Immature natural killer cell (primary cell): Measurements from ENCODE around the gene DES. TPM values are rescaled to one million over a fixed set of nuclear protein-coding genes. Genes with fewer than 3 reads are reported as not detected.
"Not testable (repeated sequence)": the region's sequence is repeated elsewhere in the genome, so short reads cannot be mapped to it uniquely, and the experiment has no call there.

ENCODE experiments used
- DNase-seq, 3 donors: peaks; one replicate each; pipeline ENCODE4 v3.0.0; 2022; ENCODE audit warnings: mixed read lengths in 1 of 3
- H3K27ac Mint-ChIP-seq, 6 donors: one replicate each; pipeline ENCODE4 v1.8.0; 2020; ENCODE audit warnings: mixed read lengths in 6 of 6, mild to moderate bottlenecking in 5 of 6, inconsistent platforms in 4 of 6, moderate library complexity in 3 of 6
- H3K27me3 Mint-ChIP-seq, 3 donors: one replicate each; pipeline ENCODE4 v1.8.0; 2020 to 2021; ENCODE audit warnings: low read depth in 3 of 3, mild to moderate bottlenecking in 3 of 3, mixed read lengths in 3 of 3, moderate library complexity in 3 of 3, inconsistent platforms in 1 of 3
- H3K36me3 Mint-ChIP-seq, 3 donors: one replicate each; pipeline ENCODE4 v1.8.0; 2020; ENCODE audit warnings: mixed read lengths in 3 of 3, inconsistent platforms in 2 of 3, mild to moderate bottlenecking in 2 of 3
- H3K4me1 Mint-ChIP-seq, 2 donors: one replicate each; pipeline ENCODE4 v1.8.0; 2020; ENCODE audit warnings: inconsistent platforms in 2 of 2, mild to moderate bottlenecking in 2 of 2, mixed read lengths in 2 of 2, moderate library complexity in 1 of 2
- H3K4me3 Mint-ChIP-seq, 5 donors: one replicate each; pipeline ENCODE4 v1.8.0; 2020; ENCODE audit warnings: mild to moderate bottlenecking in 5 of 5, mixed read lengths in 5 of 5, inconsistent platforms in 3 of 5, moderate library complexity in 3 of 5
- H3K9me3 Mint-ChIP-seq, 6 donors: one replicate each; pipeline ENCODE4 v1.8.0; 2020; ENCODE audit warnings: mild to moderate bottlenecking in 6 of 6, mixed read lengths in 6 of 6, inconsistent platforms in 4 of 6, moderate library complexity in 3 of 6
- polyA plus RNA-seq, 3 donors: library from polyadenylated mRNA; unstranded; fragments of 300-500 nt; fragmentation: Illumina TruSeq; gene quantifications; one replicate each; pipeline ENCODE4 v1.2.3, GENCODE V29; 2021

The DES gene
- polyA plus RNA-seq, 3 donors from 2014 or later = not detected

DNA sequence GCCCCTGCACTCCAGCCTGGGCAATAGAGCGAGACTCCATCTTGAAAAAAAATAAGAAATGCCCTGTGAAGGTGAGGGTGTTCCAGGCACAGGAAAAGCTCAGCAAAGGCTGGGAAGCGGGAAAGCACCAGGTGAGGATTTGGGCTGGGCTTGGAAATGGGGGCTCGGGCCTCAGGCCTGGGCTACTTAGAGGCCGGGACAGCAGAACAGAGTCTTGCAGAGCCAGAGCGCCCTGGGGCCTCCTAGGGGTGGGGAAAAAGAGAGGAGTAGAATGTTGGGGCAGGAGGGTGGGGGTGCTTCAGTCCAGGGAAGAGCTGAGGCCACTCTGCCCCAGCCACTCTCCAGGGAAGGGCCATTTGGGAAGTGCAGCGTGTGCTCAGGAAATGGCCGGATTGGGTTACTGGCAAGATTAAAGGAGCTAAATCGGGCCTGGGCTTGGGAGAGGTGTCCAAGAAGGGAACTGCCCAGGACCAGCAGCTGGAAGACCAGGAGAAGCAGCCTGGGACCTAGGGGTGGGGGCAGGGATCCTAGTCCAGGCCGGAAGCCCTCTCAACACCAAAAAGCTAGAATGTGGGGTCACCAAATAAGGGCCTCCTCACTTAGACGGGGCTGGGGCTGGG is 13.8 kb upstream of the DES start:
- peaks cover 2 to 12% (median 7%) of the 10 kb centered on the region in 3 donors for H3K27me3 Mint-ChIP-seq
- no peak for DNase-seq
- H3K4me1 Mint-ChIP-seq = no peaks in the 10 kb centered on the region
- H3K27ac Mint-ChIP-seq = no peak overlapping the region
- no peaks in the 10 kb centered on the region for H3K9me3 Mint-ChIP-seq
- H3K4me3 Mint-ChIP-seq = no peak overlapping the region
- no peaks in the 10 kb centered on the region for H3K36me3 Mint-ChIP-seq

DNA sequence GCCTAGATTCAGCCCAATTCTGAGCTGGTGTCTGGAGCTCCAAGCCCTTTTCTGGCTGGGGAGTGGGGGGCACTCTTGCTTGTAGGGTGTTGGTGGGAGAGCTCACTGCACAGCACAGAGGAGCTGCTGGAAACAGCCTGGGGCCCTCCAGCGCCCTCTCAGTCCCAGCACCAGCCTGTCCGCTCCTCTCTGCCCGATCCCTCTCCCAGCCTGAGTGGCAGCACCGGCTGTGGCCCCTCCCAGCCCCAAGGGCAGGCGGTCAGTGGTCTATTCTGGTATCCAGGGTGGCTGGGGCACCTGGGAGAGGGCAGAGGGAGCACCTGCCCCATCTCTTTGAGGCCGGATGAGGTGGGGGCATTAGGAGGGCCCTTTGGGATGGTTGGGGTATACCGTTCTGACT is 13.2 kb upstream of the DES start:
- no peaks in the 10 kb centered on the region for H3K4me1 Mint-ChIP-seq
- no peak overlapping the region for H3K4me3 Mint-ChIP-seq
- DNase-seq = no peak
- no peaks in the 10 kb centered on the region for H3K9me3 Mint-ChIP-seq
- no peaks in the 10 kb centered on the region for H3K36me3 Mint-ChIP-seq
- H3K27ac Mint-ChIP-seq = no peak overlapping the region
- peaks cover 3 to 13% (median 7%) of the 10 kb centered on the region in 3 donors for H3K27me3 Mint-ChIP-seq

DNA sequence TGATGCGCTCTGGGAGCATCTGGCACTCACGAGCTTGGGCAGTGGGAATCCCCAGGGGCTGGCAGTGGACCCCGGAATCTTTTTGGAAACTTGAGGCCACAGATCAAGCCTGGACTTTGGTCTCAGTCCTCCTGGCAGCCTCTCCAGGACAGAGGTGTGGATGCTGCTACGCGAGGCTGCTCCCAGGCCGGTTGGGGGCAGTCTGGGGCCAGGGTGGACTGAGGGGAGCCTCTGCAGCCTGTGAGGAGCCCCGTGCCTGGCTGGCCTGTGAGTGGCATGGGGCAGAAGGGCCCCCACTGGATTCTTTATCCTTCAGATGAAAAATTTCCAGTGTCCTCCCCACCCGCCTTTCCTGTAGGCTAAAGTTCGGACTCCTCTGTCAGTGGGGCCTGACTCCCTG is 12.7 kb upstream of the DES start:
- Mint-ChIP-seq H3K4me3 (no peak overlapping the region), H3K4me1 (no peaks in the 10 kb centered on the region), H3K27me3 (peaks cover 3 to 13% (median 7%) of the 10 kb centered on the region in 3 donors), H3K9me3 (no peaks in the 10 kb centered on the region), H3K27ac (no peak overlapping the region), H3K36me3 (no peaks in the 10 kb centered on the region)
- no peak for DNase-seq

DNA sequence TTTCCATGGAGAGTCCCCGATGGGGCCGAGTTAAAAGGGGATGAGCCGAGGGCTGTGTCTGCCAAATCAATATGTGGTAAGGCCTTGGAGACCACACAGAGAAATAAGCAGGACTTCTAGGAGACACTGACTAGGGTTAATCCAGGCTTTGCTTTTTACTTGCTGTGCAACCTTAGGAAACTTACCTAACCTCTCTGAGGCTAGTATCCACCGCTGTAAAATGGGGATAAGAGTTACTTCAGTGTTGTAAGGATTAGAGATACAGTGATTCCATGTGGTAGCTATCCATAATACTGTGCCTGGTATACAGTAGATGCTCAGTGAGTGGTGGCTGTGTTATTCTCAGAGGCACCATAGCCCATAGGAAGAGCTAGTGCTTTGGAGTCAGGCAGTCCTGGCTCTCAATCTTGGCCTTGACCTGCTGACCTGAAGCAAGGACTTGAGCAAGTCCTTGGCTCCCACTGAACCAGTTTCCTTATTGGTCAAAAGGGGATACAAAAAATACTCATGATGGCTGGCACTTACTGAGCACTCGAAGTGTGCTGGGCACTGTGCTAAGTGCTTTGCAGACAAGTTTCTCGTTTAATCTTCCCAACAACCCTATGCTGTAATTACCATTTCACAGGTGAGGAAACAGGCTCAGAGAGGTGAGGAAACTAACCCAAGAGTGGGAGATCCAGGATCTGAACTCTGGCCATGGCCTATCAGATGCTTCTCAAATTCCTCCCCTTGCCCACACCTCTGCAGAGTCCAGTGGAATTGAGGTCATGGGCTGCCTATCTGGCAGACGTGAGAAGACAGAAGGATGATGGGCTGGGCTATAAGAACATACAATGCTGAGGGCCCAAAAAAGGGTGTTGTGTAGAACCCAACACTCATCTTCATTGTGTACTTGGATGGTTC is 12.0 kb upstream of the DES start:
- H3K4me1 Mint-ChIP-seq = no peaks in the 10 kb centered on the region
- no peak overlapping the region for H3K4me3 Mint-ChIP-seq
- peaks cover 3 to 13% (median 7%) of the 10 kb centered on the region in 3 donors for H3K27me3 Mint-ChIP-seq
- no peaks in the 10 kb centered on the region for H3K36me3 Mint-ChIP-seq
- H3K27ac Mint-ChIP-seq = no peak overlapping the region
- DNase-seq = no peak
- no peaks in the 10 kb centered on the region for H3K9me3 Mint-ChIP-seq

DNA sequence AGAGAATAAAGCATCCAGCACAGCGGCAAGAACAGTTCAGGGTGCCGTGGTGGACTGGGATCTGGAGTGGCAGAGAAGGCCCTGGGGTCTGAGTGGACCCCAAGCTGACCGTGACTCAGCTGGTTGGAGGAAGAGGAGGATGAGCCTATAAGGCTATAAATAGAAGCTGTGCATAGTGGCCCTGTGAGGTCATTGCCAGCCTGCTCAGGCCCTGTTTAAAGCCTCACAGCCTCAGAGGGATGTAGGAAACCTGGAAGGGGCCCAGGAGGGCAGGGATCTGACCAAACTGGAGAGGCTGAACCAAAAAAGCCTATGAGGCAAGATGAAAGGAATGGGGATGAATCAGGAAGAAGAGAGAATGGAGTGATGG is 11.3 kb upstream of the DES start:
- Mint-ChIP-seq H3K36me3 (no peaks in the 10 kb centered on the region), H3K4me1 (no peaks in the 10 kb centered on the region), H3K27ac (no peak overlapping the region), H3K27me3 (peaks cover 3 to 13% (median 7%) of the 10 kb centered on the region in 3 donors), H3K4me3 (no peak overlapping the region), H3K9me3 (peaks cover 0 to 2% (median 0%) of the 10 kb centered on the region in 6 donors)
- DNase-seq = no peak

DNA sequence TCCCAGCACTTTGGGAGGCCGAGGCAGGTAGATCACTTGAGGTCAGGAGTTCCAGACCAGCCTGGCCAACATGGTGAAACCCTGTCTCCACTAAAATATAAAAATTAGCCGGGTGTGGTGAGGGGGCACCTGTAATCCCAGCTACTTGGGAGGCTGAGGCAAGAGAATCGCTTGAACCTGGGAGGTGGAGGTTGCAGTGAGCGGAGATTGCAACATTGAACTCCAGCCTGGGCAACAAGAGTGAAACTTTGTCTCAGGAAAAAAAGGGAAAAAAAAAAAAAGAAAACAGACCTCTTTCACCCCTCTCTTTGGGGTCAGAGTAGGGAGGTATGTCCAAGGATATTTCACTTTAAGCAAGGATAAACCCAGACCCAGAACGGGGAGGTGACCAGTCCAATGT is 10.8 kb upstream of the DES start:
- not testable (repeated sequence) for H3K4me1 Mint-ChIP-seq, H3K9me3 Mint-ChIP-seq, DNase-seq, H3K27ac Mint-ChIP-seq, H3K36me3 Mint-ChIP-seq, H3K4me3 Mint-ChIP-seq
- peaks cover 3 to 16% (median 7%) of the 10 kb centered on the region in 3 donors for H3K27me3 Mint-ChIP-seq

DNA sequence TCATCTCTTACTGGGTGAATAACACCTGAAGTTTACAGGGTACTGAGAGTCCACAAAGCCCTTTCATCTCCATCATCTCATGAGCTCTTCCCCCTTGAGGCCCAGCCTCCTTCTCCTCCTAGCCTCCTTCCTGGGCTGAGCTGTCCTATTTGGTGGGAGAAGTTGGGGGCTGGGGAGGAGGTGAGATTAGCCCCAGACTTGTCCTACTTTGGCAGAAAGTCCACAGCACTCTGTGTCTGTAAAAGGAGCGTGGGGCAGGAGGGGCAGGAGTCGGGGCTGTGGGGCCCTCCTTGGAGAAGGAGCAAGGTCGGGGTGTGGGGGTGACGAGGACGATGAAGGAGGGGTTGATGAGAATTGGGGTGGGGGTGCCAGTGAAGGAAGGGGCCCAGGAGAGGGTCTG is 10.0 kb upstream of the DES start:
- peaks cover 4 to 18% (median 7%) of the 10 kb centered on the region in 3 donors for H3K27me3 Mint-ChIP-seq
- H3K36me3 Mint-ChIP-seq = no peaks in the 10 kb centered on the region
- H3K27ac Mint-ChIP-seq = no peak overlapping the region
- no peak overlapping the region for H3K4me3 Mint-ChIP-seq
- H3K9me3 Mint-ChIP-seq = peaks cover 0 to 5% (median 0%) of the 10 kb centered on the region in 6 donors
- no peaks in the 10 kb centered on the region for H3K4me1 Mint-ChIP-seq
- DNase-seq = no peak

DNA sequence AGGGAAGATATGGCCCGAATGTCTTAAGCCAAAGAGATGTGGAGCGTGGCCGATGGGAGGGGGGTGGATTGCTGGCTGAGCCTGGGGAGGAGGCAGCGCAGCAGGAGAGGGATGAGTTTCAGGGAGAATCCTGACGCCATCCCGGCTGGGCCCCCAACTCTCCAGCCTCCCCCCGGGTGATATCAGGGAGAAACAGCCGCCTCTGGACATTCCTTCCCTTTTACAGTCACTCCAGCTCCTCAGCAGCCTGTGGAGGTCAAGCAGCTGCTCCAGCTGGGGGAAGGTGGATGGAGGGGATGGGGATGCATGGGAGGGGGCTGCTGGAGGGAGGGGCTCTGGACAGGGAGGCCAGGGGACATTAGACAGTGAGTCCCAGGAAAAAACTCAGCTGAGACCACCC is 9.5 kb upstream of the DES start:
- Mint-ChIP-seq H3K4me1 (no peaks in the 10 kb centered on the region), H3K4me3 (no peak overlapping the region), H3K27me3 (peaks cover 4 to 20% (median 8%) of the 10 kb centered on the region in 3 donors)

DNA sequence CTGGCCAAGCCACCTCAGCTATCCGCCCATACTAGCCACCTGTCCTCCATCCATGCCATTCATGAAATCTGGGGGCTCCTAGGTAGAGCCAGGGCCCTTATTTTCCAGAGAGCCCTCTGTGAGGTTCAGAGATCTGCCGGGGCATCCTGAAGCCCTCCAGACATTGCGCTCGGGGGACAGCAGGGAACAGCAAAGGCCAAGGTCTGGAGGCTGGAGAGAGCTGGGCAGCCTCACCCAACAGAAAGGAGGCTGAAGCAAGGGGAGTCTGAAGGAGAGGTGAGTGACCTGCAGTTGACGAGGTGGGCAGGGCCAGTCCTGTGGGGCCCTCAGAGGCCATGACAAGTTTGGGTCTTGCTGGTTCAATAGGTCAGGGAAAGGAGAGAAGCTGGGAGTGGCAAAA is 8.6 kb upstream of the DES start:
- DNase-seq = no peak
- Mint-ChIP-seq H3K9me3 (peaks cover 0 to 5% (median 0%) of the 10 kb centered on the region in 6 donors), H3K4me3 (no peak overlapping the region), H3K27ac (no peak overlapping the region), H3K36me3 (no peaks in the 10 kb centered on the region), H3K4me1 (no peaks in the 10 kb centered on the region), H3K27me3 (peaks cover 6 to 21% (median 11%) of the 10 kb centered on the region in 3 donors)

More for the DNA sequence above, 9.5 kb upstream of the DES start:
- Mint-ChIP-seq H3K9me3 (peaks cover 0 to 5% (median 0%) of the 10 kb centered on the region in 6 donors), H3K27ac (no peak overlapping the region), H3K36me3 (no peaks in the 10 kb centered on the region)
- no peak for DNase-seq

DNA sequence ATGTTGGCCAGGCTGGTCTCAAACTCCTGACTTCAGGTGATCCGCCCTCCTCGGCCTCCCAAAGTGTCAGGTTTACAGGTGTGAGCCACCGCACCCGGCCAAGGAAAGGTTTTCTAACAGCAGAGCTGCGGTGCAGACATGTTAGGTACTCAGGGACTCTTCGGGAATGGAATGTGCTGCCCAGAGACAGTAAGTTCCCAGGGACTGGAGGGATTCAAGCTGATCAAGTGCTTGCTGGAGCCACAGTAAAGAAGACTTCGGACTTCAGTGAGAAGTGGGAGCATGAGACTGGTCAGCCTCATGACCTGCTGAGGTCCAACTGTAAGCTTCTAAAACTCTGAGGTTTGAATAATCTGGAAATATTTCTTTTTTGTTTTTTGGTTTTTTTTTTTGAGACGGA is 7.8 kb upstream of the DES start:
- no peak overlapping the region for H3K27ac Mint-ChIP-seq

DNA sequence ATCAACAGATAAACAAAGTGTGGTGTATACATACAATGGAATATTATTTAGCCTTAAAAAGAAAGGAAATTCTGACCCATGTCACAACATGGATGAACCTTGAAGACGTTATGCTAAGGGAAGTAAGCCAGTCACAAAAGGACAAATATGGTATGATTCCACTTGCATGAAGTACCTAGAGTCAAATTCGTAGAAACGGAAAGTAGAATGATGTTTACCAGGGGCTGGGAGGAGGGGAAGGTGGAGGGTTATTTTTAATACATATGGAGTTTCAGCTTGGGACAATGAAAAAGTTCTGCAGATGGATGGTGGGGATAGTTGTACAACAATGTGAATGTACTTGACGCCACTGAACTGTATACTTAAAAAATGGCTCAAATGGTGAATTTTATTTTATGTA is 3.3 kb upstream of the DES start:
- H3K27ac Mint-ChIP-seq = no peak overlapping the region
- H3K27me3 Mint-ChIP-seq = peaks cover 6 to 16% (median 16%) of the 10 kb centered on the region in 3 donors
- H3K4me1 Mint-ChIP-seq = no peaks in the 10 kb centered on the region
- H3K9me3 Mint-ChIP-seq = peaks cover 0 to 5% (median 0%) of the 10 kb centered on the region in 6 donors
- DNase-seq = no peak
- no peaks in the 10 kb centered on the region for H3K36me3 Mint-ChIP-seq
- H3K4me3 Mint-ChIP-seq = no peak overlapping the region

More for the DNA sequence above, 7.8 kb upstream of the DES start:
- no peak for DNase-seq
- peaks cover 6 to 21% (median 14%) of the 10 kb centered on the region in 3 donors for H3K27me3 Mint-ChIP-seq
- H3K9me3 Mint-ChIP-seq = peaks cover 0 to 5% (median 0%) of the 10 kb centered on the region in 6 donors
- H3K4me1 Mint-ChIP-seq = no peaks in the 10 kb centered on the region
- no peak overlapping the region for H3K4me3 Mint-ChIP-seq
- H3K36me3 Mint-ChIP-seq = no peaks in the 10 kb centered on the region

DNA sequence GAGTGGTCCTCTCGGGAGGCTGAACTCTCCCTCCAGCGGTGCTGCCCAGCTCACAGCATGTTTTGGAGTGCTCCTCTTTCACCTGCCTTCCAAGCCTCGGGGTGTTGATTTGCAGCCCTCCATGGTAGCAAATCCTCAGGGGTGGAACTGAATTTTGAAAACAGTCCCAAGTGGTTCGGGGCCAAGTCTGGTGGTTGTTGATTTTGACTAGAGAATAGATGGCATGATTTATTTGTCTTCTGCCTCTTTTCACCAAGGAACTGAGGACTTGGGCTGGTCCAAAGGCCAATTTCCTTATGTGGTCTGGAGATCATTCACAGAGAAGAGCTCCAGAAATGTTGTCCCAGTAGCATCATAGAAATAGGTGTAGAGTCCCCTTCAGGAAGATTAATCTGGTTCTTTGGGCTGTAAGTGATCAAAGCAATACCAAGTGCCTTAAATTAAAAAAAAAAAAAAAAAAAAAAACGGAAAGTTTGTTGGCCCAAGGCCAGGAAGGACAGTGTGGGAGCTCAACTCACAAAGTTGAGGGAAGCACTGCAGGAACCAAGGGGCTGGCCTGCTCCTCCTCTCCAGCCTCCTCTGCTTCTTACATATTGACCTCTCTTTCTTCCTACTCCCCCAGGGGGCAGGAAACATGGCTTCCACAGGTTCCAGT is 2.5 kb upstream of the DES start:
- no peak for DNase-seq
- H3K4me3 Mint-ChIP-seq = no peak overlapping the region
- H3K4me1 Mint-ChIP-seq = no peaks in the 10 kb centered on the region
- peaks cover 0 to 5% (median 0%) of the 10 kb centered on the region in 6 donors for H3K9me3 Mint-ChIP-seq
- H3K36me3 Mint-ChIP-seq = no peaks in the 10 kb centered on the region
- H3K27ac Mint-ChIP-seq = no peak overlapping the region
- peaks cover 6 to 18% (median 18%) of the 10 kb centered on the region in 3 donors for H3K27me3 Mint-ChIP-seq

DNA sequence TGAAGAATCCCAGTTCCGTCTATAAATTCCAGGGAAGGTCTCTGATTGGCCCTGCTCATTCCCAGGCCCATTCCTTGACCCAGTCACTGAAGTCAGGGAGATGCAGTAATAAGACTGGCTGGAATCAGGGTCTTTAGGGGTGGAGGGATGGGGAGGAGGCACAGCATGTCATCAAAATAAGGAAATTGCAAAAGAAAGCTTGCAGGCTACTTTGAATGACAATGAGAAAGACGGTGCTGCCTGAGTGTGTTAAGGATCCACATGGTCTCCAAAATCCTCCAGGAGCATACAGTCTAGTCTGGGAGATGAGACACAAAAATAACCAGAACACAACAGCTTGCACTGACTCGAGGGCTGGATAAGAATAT is 2.0 kb upstream of the DES start:
- Mint-ChIP-seq H3K4me1 (no peaks in the 10 kb centered on the region), H3K9me3 (peaks cover 0 to 5% (median 0%) of the 10 kb centered on the region in 6 donors), H3K36me3 (no peaks in the 10 kb centered on the region), H3K27ac (no peak overlapping the region), H3K27me3 (peaks cover 6 to 21% (median 18%) of the 10 kb centered on the region in 3 donors), H3K4me3 (no peak overlapping the region)
- no peak for DNase-seq

DNA sequence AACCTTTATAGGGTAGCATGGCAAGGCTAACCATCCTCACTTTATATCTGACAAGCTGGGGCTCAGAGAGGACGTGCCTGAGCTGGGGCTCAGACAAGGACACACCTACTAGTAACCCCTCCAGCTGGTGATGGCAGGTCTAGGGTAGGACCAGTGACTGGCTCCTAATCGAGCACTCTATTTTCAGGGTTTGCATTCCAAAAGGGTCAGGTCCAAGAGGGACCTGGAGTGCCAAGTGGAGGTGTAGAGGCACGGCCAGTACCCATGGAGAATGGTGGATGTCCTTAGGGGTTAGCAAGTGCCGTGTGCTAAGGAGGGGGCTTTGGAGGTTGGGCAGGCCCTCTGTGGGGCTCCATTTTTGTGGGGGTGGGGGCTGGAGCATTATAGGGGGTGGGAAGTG is 1.2 kb upstream of the DES start:
- Mint-ChIP-seq H3K9me3 (peaks cover 0 to 5% (median 0%) of the 10 kb centered on the region in 6 donors), H3K36me3 (no peaks in the 10 kb centered on the region), H3K27ac (no peak overlapping the region), H3K4me3 (no peak overlapping the region), H3K4me1 (no peaks in the 10 kb centered on the region), H3K27me3 (peaks cover 6 to 21% (median 18%) of the 10 kb centered on the region in 3 donors)
- no peak for DNase-seq
